ENCODE measurements around the gene NUTM2D.
"Not testable (repeated sequence)": the region's sequence is repeated elsewhere in the genome, so short reads cannot be mapped to it uniquely, and the experiment has no call there.

The NUTM2D gene

GRCh38 chr10:87357444-87357843 lies at the start of gene NUTM2D:
NUTM2D (plus strand) TSS chr10:87357744; CDS start chr10:87358266, 522 bp downstream.
- DNase-seq (ENCODE audit: low read depth in 2 of 2) = not testable (repeated sequence)

GRCh38 chr10:87308702-87309101 lies 48.8 kb upstream of the NUTM2D start:
- DNase-seq (ENCODE audit: low read depth in 2 of 2) = not testable (repeated sequence)

GRCh38 chr10:87309657-87310056 lies 47.9 kb upstream of the NUTM2D start:
- not testable (repeated sequence) for DNase-seq (ENCODE audit: low read depth in 2 of 2)

- DNase-seq (ENCODE audit: low read depth in 2 of 2) = not testable (repeated sequence)
Observed at GRCh38 chr10:87311521-87311920, 46.0 kb upstream of the NUTM2D start.

GRCh38 chr10:87313649-87314359 lies 43.7 kb upstream of the NUTM2D start:
- not testable (repeated sequence) for DNase-seq (ENCODE audit: low read depth in 2 of 2)

GRCh38 chr10:87314360-87314973 lies 43.1 kb upstream of the NUTM2D start:
- not testable (repeated sequence) for DNase-seq (ENCODE audit: low read depth in 2 of 2)

- DNase-seq (ENCODE audit: low read depth in 2 of 2) = not testable (repeated sequence)
Observed at GRCh38 chr10:87321505-87321904, 36.0 kb upstream of the NUTM2D start.

- DNase-seq (ENCODE audit: low read depth in 2 of 2) = not testable (repeated sequence)
Observed at GRCh38 chr10:87324559-87324958, 33.0 kb upstream of the NUTM2D start.

GRCh38 chr10:87327958-87328357 lies 29.6 kb upstream of the NUTM2D start:
- not testable (repeated sequence) for DNase-seq (ENCODE audit: low read depth in 2 of 2)

- DNase-seq (ENCODE audit: low read depth in 2 of 2) = not testable (repeated sequence)
Observed at GRCh38 chr10:87329131-87329530, 28.4 kb upstream of the NUTM2D start.

GRCh38 chr10:87332687-87333086 lies 24.9 kb upstream of the NUTM2D start:
- DNase-seq (ENCODE audit: low read depth in 2 of 2) = not testable (repeated sequence)

- not testable (repeated sequence) for DNase-seq (ENCODE audit: low read depth in 2 of 2)
Observed at GRCh38 chr10:87340411-87340810, 17.1 kb upstream of the NUTM2D start.

GRCh38 chr10:87341546-87342142 lies 15.9 kb upstream of the NUTM2D start:
- DNase-seq (ENCODE audit: low read depth in 2 of 2) = not testable (repeated sequence)

GRCh38 chr10:87342249-87342710 lies 15.3 kb upstream of the NUTM2D start:
- DNase-seq (ENCODE audit: low read depth in 2 of 2) = peak; percentile 58 to 66

- DNase-seq (ENCODE audit: low read depth in 2 of 2) = peak; percentile 67 to 70
Observed at GRCh38 chr10:87342711-87343258, 14.8 kb upstream of the NUTM2D start.

- not testable (repeated sequence) for DNase-seq (ENCODE audit: low read depth in 2 of 2)
Observed at GRCh38 chr10:87345743-87346142, 11.8 kb upstream of the NUTM2D start.

- DNase-seq (ENCODE audit: low read depth in 2 of 2) = not testable (repeated sequence)
Observed at GRCh38 chr10:87350161-87350560, 7.4 kb upstream of the NUTM2D start.

- DNase-seq (ENCODE audit: low read depth in 2 of 2) = not testable (repeated sequence)
Observed at GRCh38 chr10:87352825-87353224, 4.7 kb upstream of the NUTM2D start.

GRCh38 chr10:87355110-87355509 lies 2.4 kb upstream of the NUTM2D start:
- not testable (repeated sequence) for DNase-seq (ENCODE audit: low read depth in 2 of 2)

- DNase-seq (ENCODE audit: low read depth in 2 of 2) = not testable (repeated sequence)
Observed at GRCh38 chr10:87358159-87358558, 615 bp downstream of the NUTM2D start.

GRCh38 chr10:87369514-87370112 lies 12.1 kb downstream of the NUTM2D start:
- not testable (repeated sequence) for DNase-seq (ENCODE audit: low read depth in 2 of 2)

GRCh38 chr10:87374091-87374490 lies 16.5 kb downstream of the NUTM2D start:
- DNase-seq (ENCODE audit: low read depth in 2 of 2) = not testable (repeated sequence)

All from activated CD4-positive, alpha-beta T cell treated with anti-CD3 and anti-CD28 coated beads for 24 hours (primary cell).